T follicular helper cell (primary cell): ENCODE results near the gene RPL21.
"Not testable (repeated sequence)": the region's sequence is repeated elsewhere in the genome, so short reads cannot be mapped to it uniquely, and the experiment has no call there.

ENCODE experiments used
- DNase-seq: peaks from one replicate; pipeline ENCODE4 v3.0.0-alpha.2; 2020; ENCODE audit warnings: low read depth

Gene RPL21

GRCh38 chr13:27289011-27289665, 37.8 kb downstream of the RPL21 start:
- no peak for DNase-seq

GRCh38 chr13:27290715-27291114, 39.4 kb downstream of the RPL21 start:
- DNase-seq: no peak

GRCh38 chr13:27291967-27292366, 40.6 kb downstream of the RPL21 start:
- DNase-seq: not testable (repeated sequence)

GRCh38 chr13:27293076-27293691, 41.8 kb downstream of the RPL21 start:
- no peak for DNase-seq

GRCh38 chr13:27293873-27294515, 42.6 kb downstream of the RPL21 start:
- DNase-seq: no peak

GRCh38 chr13:27295096-27295495, 43.7 kb downstream of the RPL21 start:
- DNase-seq: no peak

GRCh38 chr13:27295660-27296059, 44.3 kb downstream of the RPL21 start:
- no peak for DNase-seq

- DNase-seq: no peak
Observed at GRCh38 chr13:27296496-27296895, 45.1 kb downstream of the RPL21 start.

- no peak for DNase-seq
Observed at GRCh38 chr13:27298849-27299248, 47.5 kb downstream of the RPL21 start.

- not testable (repeated sequence) for DNase-seq
Observed at GRCh38 chr13:27300406-27300805, 49.0 kb downstream of the RPL21 start.

GRCh38 chr13:27300941-27301586, 49.7 kb downstream of the RPL21 start:
- no peak for DNase-seq

- no peak for DNase-seq
Observed at GRCh38 chr13:27302643-27303262, 51.4 kb downstream of the RPL21 start.

- DNase-seq: no peak
Observed at GRCh38 chr13:27304099-27304498, 52.7 kb downstream of the RPL21 start.

- no peak for DNase-seq
Observed at GRCh38 chr13:27304611-27305010, 53.3 kb downstream of the RPL21 start.
